NCI-H748 treated with DMSO at 0.1 percent for 48 hours (cell line): ENCODE measurements around the gene CPSF4L.

Source experiments
- DNase-seq: peaks from one replicate; lab custom pipeline; 2025; lab: John Stamatoyannopoulos, UW

CPSF4L gene

GRCh38 chr17:73289549-73290254 is 28.0 kb upstream of the CPSF4L start:
- no peak for DNase-seq

GRCh38 chr17:73288534-73289302 is 27.0 kb upstream of the CPSF4L start:
- DNase-seq: no peak

GRCh38 chr17:73286863-73287296 is 25.2 kb upstream of the CPSF4L start:
- DNase-seq: no peak

GRCh38 chr17:73285916-73286862 is 24.5 kb upstream of the CPSF4L start:
- no peak for DNase-seq

GRCh38 chr17:73285603-73285908 is 23.9 kb upstream of the CPSF4L start:
- no peak for DNase-seq

GRCh38 chr17:73284906-73285602 is 23.4 kb upstream of the CPSF4L start:
- DNase-seq: no peak

- no peak for DNase-seq
These were observed 22.7 kb upstream of the CPSF4L start for GRCh38 chr17:73284354-73284753.

- no peak for DNase-seq
These were observed 22.2 kb upstream of the CPSF4L start for GRCh38 chr17:73283841-73284282.

GRCh38 chr17:73283250-73283649 is 21.6 kb upstream of the CPSF4L start:
- no peak for DNase-seq

- DNase-seq: no peak
These were observed 20.9 kb upstream of the CPSF4L start for GRCh38 chr17:73282629-73283028.

GRCh38 chr17:73281928-73282327 is 20.2 kb upstream of the CPSF4L start:
- DNase-seq: no peak

GRCh38 chr17:73280191-73280590 is 18.5 kb upstream of the CPSF4L start:
- no peak for DNase-seq

- no peak for DNase-seq
These were observed 18.0 kb upstream of the CPSF4L start for GRCh38 chr17:73279704-73280103.

- DNase-seq: no peak
These were observed 17.1 kb upstream of the CPSF4L start for GRCh38 chr17:73278465-73279453.

- DNase-seq: no peak
These were observed 16.4 kb upstream of the CPSF4L start for GRCh38 chr17:73278049-73278464.

GRCh38 chr17:73274490-73274889 is 12.8 kb upstream of the CPSF4L start:
- DNase-seq: no peak

GRCh38 chr17:73272906-73273218 is 11.2 kb upstream of the CPSF4L start:
- DNase-seq: no peak

- no peak for DNase-seq
These were observed 9.4 kb upstream of the CPSF4L start for GRCh38 chr17:73271072-73271471.

GRCh38 chr17:73269791-73270190 is 8.1 kb upstream of the CPSF4L start:
- DNase-seq: no peak

GRCh38 chr17:73269329-73269615 is 7.6 kb upstream of the CPSF4L start:
- DNase-seq: no peak
